ENCODE data around the gene DRGX. TPM values are rescaled to one million over a fixed set of nuclear protein-coding genes. Genes with fewer than 3 reads are reported as not detected.

DRGX gene
- total and polyA plus RNA-seq, 2 of the 4 experiments (the other 2 are of a cell fraction), result not detected

DNA sequence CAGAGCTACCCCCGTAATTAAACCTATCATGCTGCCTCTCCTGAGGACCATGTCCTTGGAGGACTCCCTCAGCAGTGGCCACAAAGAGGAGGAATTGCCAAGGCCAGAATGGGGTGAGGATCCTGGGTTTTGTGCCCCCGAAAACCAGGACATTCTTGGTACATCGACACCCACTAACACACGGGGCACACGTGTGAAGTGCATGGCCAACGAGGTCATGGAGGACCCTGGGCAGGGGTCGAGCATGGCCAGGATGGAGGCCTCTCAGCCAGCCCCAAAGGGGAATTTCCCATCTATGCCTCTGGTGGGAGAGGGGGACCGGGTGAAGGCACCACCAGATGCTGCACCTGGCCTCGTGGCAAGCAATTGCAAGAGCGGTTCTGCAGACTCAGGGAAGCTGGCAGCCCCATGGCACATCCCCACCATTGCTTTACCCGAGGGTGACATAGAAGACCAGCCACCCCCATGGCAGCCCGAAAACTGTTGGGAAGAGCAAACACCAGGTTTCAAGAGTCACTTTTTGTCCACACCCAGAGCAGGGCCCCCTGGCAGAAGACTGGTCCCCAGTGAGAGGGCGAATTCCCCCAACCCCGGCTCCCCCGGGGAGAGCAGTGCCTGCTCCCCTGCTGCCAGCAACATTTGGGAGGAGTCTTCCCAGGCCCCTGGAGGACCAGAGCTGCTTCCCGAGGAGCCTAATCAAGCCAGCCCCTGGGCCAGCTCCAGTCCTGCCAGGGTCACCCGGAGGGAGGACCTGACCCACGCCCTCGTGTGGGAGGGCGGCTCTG is 70.6 kb downstream of the DRGX start:
- Histone ChIP-seq H3K27me3 (ENCODE audit: control insufficient read depth, insufficient read depth, low read length) (peaks cover 17% of the 10 kb centered on the region), H3K4ac (ENCODE audit: low read depth, low read length) (no peak overlapping the region), H2BK20ac (ENCODE audit: low read depth, low read length) (no peak overlapping the region), H3K14ac (replicated peaks; ENCODE audit: low read depth, low read length) (no peak overlapping the region), H3K4me1 (ENCODE audit: control insufficient read depth, insufficient read depth, low read length) (no peaks in the 10 kb centered on the region), H2AK5ac (ENCODE audit: low read depth, low read length) (no peak overlapping the region), H3K23ac (ENCODE audit: low read depth, low read length) (no peak overlapping the region), H2AFZ (replicated peaks; ENCODE audit: low read length, poor library complexity) (no peak overlapping the region), H3K9me3 (ENCODE audit: control insufficient read depth, insufficient read depth, low read length) (no peaks in the 10 kb centered on the region), H2BK120ac (ENCODE audit: low read depth, low read length) (no peak overlapping the region), H3K9ac (ENCODE audit: low read depth, low read length) (no peak overlapping the region), H3K4me2 (ENCODE audit: low read depth, low read length) (no peak overlapping the region), H2BK15ac (ENCODE audit: low read depth, low read length) (no peak overlapping the region), H3K9me1 (ENCODE audit: insufficient read depth, low read length) (no peaks in the 10 kb centered on the region), H2BK5ac (ENCODE audit: low read depth, low read length, poor library complexity, severe bottlenecking) (no peak overlapping the region), H3K56ac (ENCODE audit: extremely low read depth, insufficient read depth, low read length) (no peak overlapping the region), H3K4me3 (ENCODE audit: insufficient read depth, low read depth, low read length) (no peak overlapping the region), H3K18ac (ENCODE audit: low read depth, low read length) (no peak overlapping the region), H3K79me1 (ENCODE audit: low read depth in 1 of 2, low read length in 2 of 2) (no peaks in the 10 kb centered on the region), H2AK9ac (replicated peaks; ENCODE audit: low read depth, low read length, poor library complexity) (no peak overlapping the region), H4K20me1 (ENCODE audit: insufficient read depth, low read length) (no peaks in the 10 kb centered on the region), H3K27ac (ENCODE audit: insufficient read depth, low read length) (no peak overlapping the region), H4K8ac (ENCODE audit: low read depth in 2 of 2, low read length in 2 of 2) (no peak overlapping the region), H3K36me3 (ENCODE audit: control insufficient read depth, insufficient read depth, low read length) (no peaks in the 10 kb centered on the region), H4K91ac (ENCODE audit: insufficient read depth, low read depth, low read length) (no peak overlapping the region), H4K5ac (ENCODE audit: low read depth, low read length) (no peak overlapping the region)
- 74% methylated on average over 8 of the region's 20 CpGs; no CpG with 5 or more reads in 1 of the 2 experiments for WGBS, 2 experiments (ENCODE audit: extremely low coverage in 2 of 2, insufficient read length in 1 of 2)
- intact Hi-C loops (cut with micrococcal nuclease), result no loop called here
- BruUV-seq (replicated peaks), result no TSS peak
- in situ Hi-C loops (cut with MboI; ENCODE audit: low sequenced_read_pairs), result no loop called here
- no peak for ATAC-seq (ENCODE audit: low read depth)
- dilution Hi-C loops (cut with HindIII; ENCODE audit: low sequenced_read_pairs, unreplicated experiment), result no loop called here
- TF ChIP-seq RCOR1 (IDR thresholded peaks at IDR 0.05; ENCODE audit: insufficient replicate concordance, low read length) (no peak), MXI1 (IDR thresholded peaks at IDR 0.05; ENCODE audit: borderline replicate concordance, low read depth, low read length) (no peak), CHD1 (IDR thresholded peaks at IDR 0.05; ENCODE audit: low read depth, low read length) (no peak), MAZ (IDR thresholded peaks at IDR 0.05; ENCODE audit: borderline replicate concordance, low read depth, low read length) (no peak), BHLHE40 (IDR thresholded peaks at IDR 0.05; ENCODE audit: low read depth, low read length) (no peak), FOS (IDR thresholded peaks at IDR 0.05; ENCODE audit: low read depth, low read length) (no peak), CEBPB (IDR thresholded peaks at IDR 0.05; ENCODE audit: low read depth, low read length) (no peak), RAD21 (IDR thresholded peaks at IDR 0.05; ENCODE audit: low read length) (no peak), MAFK (IDR thresholded peaks at IDR 0.05; ENCODE audit: low read depth, low read length) (no peak), POLR2A (IDR thresholded peaks at IDR 0.05; ENCODE audit: low read depth, low read length) (no peak), SMC3 (IDR thresholded peaks at IDR 0.05; ENCODE audit: low read depth, low read length) (no peak), RFX5 (IDR thresholded peaks at IDR 0.05; ENCODE audit: low read depth, low read length) (no peak)
- TF ChIP-seq, protein P1, sequence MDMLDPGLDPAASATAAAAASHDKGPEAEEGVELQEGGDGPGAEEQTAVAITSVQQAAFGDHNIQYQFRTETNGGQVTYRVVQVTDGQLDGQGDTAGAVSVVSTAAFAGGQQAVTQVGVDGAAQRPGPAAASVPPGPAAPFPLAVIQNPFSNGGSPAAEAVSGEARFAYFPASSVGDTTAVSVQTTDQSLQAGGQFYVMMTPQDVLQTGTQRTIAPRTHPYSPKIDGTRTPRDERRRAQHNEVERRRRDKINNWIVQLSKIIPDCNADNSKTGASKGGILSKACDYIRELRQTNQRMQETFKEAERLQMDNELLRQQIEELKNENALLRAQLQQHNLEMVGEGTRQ (IDR thresholded peaks at IDR 0.05; ENCODE audit: low read depth, low read length), result no peak
- TF ChIP-seq, protein P2, sequence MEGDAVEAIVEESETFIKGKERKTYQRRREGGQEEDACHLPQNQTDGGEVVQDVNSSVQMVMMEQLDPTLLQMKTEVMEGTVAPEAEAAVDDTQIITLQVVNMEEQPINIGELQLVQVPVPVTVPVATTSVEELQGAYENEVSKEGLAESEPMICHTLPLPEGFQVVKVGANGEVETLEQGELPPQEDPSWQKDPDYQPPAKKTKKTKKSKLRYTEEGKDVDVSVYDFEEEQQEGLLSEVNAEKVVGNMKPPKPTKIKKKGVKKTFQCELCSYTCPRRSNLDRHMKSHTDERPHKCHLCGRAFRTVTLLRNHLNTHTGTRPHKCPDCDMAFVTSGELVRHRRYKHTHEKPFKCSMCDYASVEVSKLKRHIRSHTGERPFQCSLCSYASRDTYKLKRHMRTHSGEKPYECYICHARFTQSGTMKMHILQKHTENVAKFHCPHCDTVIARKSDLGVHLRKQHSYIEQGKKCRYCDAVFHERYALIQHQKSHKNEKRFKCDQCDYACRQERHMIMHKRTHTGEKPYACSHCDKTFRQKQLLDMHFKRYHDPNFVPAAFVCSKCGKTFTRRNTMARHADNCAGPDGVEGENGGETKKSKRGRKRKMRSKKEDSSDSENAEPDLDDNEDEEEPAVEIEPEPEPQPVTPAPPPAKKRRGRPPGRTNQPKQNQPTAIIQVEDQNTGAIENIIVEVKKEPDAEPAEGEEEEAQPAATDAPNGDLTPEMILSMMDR (conservative IDR thresholded peaks at IDR 0.05; ENCODE audit: low read depth, low read length), result no peak
- TF ChIP-seq, protein P3, sequence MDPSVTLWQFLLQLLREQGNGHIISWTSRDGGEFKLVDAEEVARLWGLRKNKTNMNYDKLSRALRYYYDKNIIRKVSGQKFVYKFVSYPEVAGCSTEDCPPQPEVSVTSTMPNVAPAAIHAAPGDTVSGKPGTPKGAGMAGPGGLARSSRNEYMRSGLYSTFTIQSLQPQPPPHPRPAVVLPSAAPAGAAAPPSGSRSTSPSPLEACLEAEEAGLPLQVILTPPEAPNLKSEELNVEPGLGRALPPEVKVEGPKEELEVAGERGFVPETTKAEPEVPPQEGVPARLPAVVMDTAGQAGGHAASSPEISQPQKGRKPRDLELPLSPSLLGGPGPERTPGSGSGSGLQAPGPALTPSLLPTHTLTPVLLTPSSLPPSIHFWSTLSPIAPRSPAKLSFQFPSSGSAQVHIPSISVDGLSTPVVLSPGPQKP (IDR thresholded peaks at IDR 0.05; ENCODE audit: borderline replicate concordance, low read depth, low read length), result no peak
- POLR2A ChIA-PET (ENCODE audit: unreplicated experiment), result no interaction called here
- CTCF ChIA-PET, result no interaction called here
- no peak for DNase-seq

Data from IMR-90 (cell line).